HepG2 (cell line): Measurements from ENCODE around the gene EFCAB13.

Experiments used
- EZH2 ChIP-seq: conservative IDR thresholded peaks from 2 replicates; pipeline ENCODE4 v1.6.1; 2012; ENCODE audit warnings: mild to moderate bottlenecking, low read depth, low read length, moderate library complexity
- RFX5 ChIP-seq: IDR thresholded peaks from 2 replicates; pipeline ENCODE4 v1.6.1; 2011; ENCODE audit warnings: low read depth, low read length, improper control_type of control experiment
- TF ChIP-seq, protein P1 (sequence below): sonication (generic); formaldehyde crosslinking; IDR thresholded peaks from 2 replicates; pipeline ENCODE4 v1.5.0; 2020; ENCODE audit warnings: mild to moderate bottlenecking, missing genetic modification reagents, moderate library complexity
- TF ChIP-seq, protein P2 (sequence below): sonication (generic); formaldehyde crosslinking; IDR thresholded peaks from 2 replicates; pipeline ENCODE4 v1.8.0; 2023; ENCODE audit warnings: mild to moderate bottlenecking, missing genetic modification reagents

DNA sequence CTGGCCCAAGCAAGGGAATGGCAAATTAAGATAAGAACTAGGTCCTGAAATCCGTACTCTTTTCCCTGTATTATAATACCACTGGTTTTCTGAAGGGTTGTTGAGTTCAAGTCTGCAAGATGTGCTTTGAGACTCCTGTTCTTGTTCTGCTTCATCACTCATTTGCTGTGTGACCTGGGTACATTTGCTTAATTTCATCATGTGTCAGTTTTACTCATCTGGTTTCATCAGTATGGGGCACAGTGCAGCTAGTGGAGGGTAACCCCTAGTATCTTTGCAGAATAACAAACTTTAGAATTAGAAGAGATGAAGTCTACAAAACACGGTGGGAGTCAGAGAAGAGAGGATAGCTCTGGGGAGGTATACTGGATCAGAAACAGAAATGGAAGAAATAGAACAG is 21.9 kb upstream of the EFCAB13 start:
- TF ChIP-seq RFX5 (no peak), EZH2 (no peak)
- TF ChIP-seq, protein P1, sequence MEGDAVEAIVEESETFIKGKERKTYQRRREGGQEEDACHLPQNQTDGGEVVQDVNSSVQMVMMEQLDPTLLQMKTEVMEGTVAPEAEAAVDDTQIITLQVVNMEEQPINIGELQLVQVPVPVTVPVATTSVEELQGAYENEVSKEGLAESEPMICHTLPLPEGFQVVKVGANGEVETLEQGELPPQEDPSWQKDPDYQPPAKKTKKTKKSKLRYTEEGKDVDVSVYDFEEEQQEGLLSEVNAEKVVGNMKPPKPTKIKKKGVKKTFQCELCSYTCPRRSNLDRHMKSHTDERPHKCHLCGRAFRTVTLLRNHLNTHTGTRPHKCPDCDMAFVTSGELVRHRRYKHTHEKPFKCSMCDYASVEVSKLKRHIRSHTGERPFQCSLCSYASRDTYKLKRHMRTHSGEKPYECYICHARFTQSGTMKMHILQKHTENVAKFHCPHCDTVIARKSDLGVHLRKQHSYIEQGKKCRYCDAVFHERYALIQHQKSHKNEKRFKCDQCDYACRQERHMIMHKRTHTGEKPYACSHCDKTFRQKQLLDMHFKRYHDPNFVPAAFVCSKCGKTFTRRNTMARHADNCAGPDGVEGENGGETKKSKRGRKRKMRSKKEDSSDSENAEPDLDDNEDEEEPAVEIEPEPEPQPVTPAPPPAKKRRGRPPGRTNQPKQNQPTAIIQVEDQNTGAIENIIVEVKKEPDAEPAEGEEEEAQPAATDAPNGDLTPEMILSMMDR, result no peak
- TF ChIP-seq, protein P2, sequence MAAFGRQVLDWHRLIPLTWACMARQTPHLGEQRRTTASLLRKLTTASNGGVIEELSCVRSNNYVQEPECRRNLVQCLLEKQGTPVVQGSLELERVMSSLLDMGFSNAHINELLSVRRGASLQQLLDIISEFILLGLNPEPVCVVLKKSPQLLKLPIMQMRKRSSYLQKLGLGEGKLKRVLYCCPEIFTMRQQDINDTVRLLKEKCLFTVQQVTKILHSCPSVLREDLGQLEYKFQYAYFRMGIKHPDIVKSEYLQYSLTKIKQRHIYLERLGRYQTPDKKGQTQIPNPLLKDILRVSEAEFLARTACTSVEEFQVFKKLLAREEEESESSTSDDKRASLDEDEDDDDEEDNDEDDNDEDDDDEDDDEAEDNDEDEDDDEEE (CRISPR knock-in tag), result no peak
